Stimulated activated CD4-positive, alpha-beta T cell treated with anti-CD3 and anti-CD28 coated beads, Interleukin-2, amount 100 ng/mL, for 4 hours (primary cell): ENCODE data around the gene ALS2.
"Not testable (repeated sequence)": the region's sequence is repeated elsewhere in the genome, so short reads cannot be mapped to it uniquely, and the experiment has no call there.

Experiments
- DNase-seq: peaks from one replicate; pipeline ENCODE4 v3.0.0-alpha.2; 2020; ENCODE audit warnings: low read depth

ALS2 gene

GRCh38 chr2:201674794-201675193 lies 105.9 kb downstream of the ALS2 start:
- DNase-seq, result no peak

GRCh38 chr2:201674298-201674697 lies 106.4 kb downstream of the ALS2 start:
- DNase-seq, result no peak

GRCh38 chr2:201673546-201673945 lies 107.2 kb downstream of the ALS2 start:
- no peak for DNase-seq

- DNase-seq, result not testable (repeated sequence)
These were observed 109.5 kb downstream of the ALS2 start for GRCh38 chr2:201671205-201671604.

GRCh38 chr2:201669865-201670264 lies 110.9 kb downstream of the ALS2 start:
- no peak for DNase-seq

GRCh38 chr2:201668402-201668910 lies 112.3 kb downstream of the ALS2 start:
- DNase-seq, result no peak

GRCh38 chr2:201664334-201664733 lies 116.4 kb downstream of the ALS2 start:
- no peak for DNase-seq

GRCh38 chr2:201661366-201661765 lies 119.4 kb downstream of the ALS2 start:
- DNase-seq, result no peak

- DNase-seq, result no peak
These were observed 120.3 kb downstream of the ALS2 start for GRCh38 chr2:201660293-201660895.

GRCh38 chr2:201656740-201657139 lies 124.0 kb downstream of the ALS2 start:
- DNase-seq, result no peak

- no peak for DNase-seq
These were observed 124.6 kb downstream of the ALS2 start for GRCh38 chr2:201656102-201656501.

GRCh38 chr2:201654616-201655384 lies 125.9 kb downstream of the ALS2 start:
- no peak for DNase-seq

GRCh38 chr2:201653221-201653620 lies 127.5 kb downstream of the ALS2 start:
- DNase-seq, result no peak
